ENCODE measurements around the gene HAUS6. TPM values are rescaled to one million over a fixed set of nuclear protein-coding genes. Genes with fewer than 3 reads are reported as not detected.
A peak's percentile ranks its signal among the peaks of the same experiment; 100 is the strongest.

The HAUS6 gene
- total RNA-seq, 4 donors from 2014 or later: 1.4 to 8.9 (median 6.3) TPM

- in situ Hi-C loops (cut with MboI; ENCODE audit: low pct_ligation_motif_present in 1 of 4, low pct_unique_long_range_greater_than_20kb in 1 of 4, low sequenced_read_pairs in 3 of 4) (loop anchor here in 3 of 4 donors (10.0 to 25.0 kb wide), 4 partner anchors 594 to 1494 kb away; no protein-coding TSS in a partner anchor), intact Hi-C loops (cut with DNase I; ENCODE audit: low total_unique reads) (loop anchor here (5.0 kb wide), 1 partner anchor 774 kb away; no protein-coding TSS in a partner anchor)
- no peaks in the 10 kb centered on the region for H3K4me1 ChIP-seq
Observed at GRCh38 chr9:19030899-19031298, 71.8 kb downstream of the HAUS6 start.

DNA sequence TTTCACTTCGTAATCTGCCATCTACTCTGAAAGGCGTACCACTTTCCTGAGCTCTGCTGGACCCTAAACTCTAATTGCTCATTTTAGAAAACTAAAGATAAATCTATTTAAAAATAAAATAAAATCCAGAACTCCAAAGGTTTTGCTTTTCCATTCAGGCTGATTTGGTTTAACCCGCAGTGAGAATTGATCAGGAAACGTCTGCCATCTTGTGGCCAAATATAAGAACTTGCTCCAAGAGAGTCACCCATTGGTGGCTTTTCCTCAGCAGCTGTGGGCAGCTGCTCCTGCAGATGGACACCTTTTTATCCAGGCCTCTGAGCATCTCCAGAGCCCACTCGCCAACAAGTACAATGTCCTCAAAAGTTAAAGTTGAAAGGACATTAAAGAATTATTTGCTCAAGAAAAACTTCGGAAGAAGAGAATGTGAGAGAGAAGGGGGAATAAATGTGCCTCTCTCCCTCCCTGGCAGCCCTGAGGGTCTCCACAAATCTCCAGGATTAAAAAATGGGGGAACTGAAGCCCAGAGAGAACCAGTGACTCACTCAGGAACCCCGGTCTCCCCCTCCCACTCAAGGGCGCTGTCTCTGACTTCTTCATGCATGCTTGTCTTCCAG is 73.8 kb downstream of the HAUS6 start:
- intact Hi-C loops (cut with DNase I; ENCODE audit: low total_unique reads): loop anchor here (10.0 kb wide), 1 partner anchor 1224 kb away; no protein-coding TSS in a partner anchor
- H3K27me3 ChIP-seq: peaks cover 7% of the 10 kb centered on the region
- DNase-seq: peak; percentile 29
- no peak overlapping the region for H3K27ac ChIP-seq
- no peaks in the 10 kb centered on the region for H3K4me1 ChIP-seq
- H3K9me3 ChIP-seq: no peaks in the 10 kb centered on the region
- in situ Hi-C loops (cut with MboI; ENCODE audit: low pct_ligation_motif_present in 1 of 4, low pct_unique_long_range_greater_than_20kb in 1 of 4, low sequenced_read_pairs in 3 of 4): loop anchor here (10.0 to 25.0 kb wide), 4 partner anchors 592 to 1492 kb away; no protein-coding TSS in a partner anchor
- 33 to 36% methylated on average over 4 to 8 of the region's 8 CpGs for WGBS, 2 donors (ENCODE audit: low coverage in 1 of 2)
- TF ChIP-seq CTCF (IDR thresholded peaks at IDR 0.05) (peak; percentile 70 to 75 (median 72)), EP300 (IDR thresholded peaks at IDR 0.05; ENCODE audit: low read depth) (no peak)
- H3K36me3 ChIP-seq: no peaks in the 10 kb centered on the region
- no peak overlapping the region for H3K4me3 ChIP-seq

More at GRCh38 chr9:19030899-19031298, 71.8 kb downstream of the HAUS6 start:
- H3K36me3 ChIP-seq: no peaks in the 10 kb centered on the region
- H3K27me3 ChIP-seq: peaks cover 7% of the 10 kb centered on the region
- no peaks in the 10 kb centered on the region for H3K9me3 ChIP-seq
- no peak overlapping the region for H3K27ac ChIP-seq
- 88 to 100% methylated on average over 1 of the region's 1 CpG for WGBS, 2 donors (ENCODE audit: low coverage in 1 of 2)
- no peak for DNase-seq
- no peak for TF ChIP-seq POLR2AphosphoS5 (IDR thresholded peaks at IDR 0.05)
- no peak for TF ChIP-seq POLR2A (IDR thresholded peaks at IDR 0.05)
- TF ChIP-seq EP300 (IDR thresholded peaks at IDR 0.05; ENCODE audit: low read depth): no peak
- no peak for TF ChIP-seq CTCF (IDR thresholded peaks at IDR 0.05)
- H3K4me3 ChIP-seq: no peak overlapping the region

- Histone ChIP-seq H3K4me3 (no peak overlapping the region), H3K27me3 (peaks cover 7% of the 10 kb centered on the region), H3K36me3 (no peaks in the 10 kb centered on the region), H3K9me3 (no peaks in the 10 kb centered on the region), H3K4me1 (no peaks in the 10 kb centered on the region), H3K27ac (no peak overlapping the region)
- in situ Hi-C loops (cut with MboI; ENCODE audit: low pct_ligation_motif_present in 1 of 4, low pct_unique_long_range_greater_than_20kb in 1 of 4, low sequenced_read_pairs in 3 of 4): loop anchor here (10.0 to 25.0 kb wide), 4 partner anchors 591 to 1491 kb away; no protein-coding TSS in a partner anchor
- intact Hi-C loops (cut with DNase I; ENCODE audit: low total_unique reads): loop anchor here (10.0 kb wide), 1 partner anchor 1223 kb away; no protein-coding TSS in a partner anchor
- DNase-seq: no peak
- TF ChIP-seq POLR2A (IDR thresholded peaks at IDR 0.05) (no peak), CTCF (IDR thresholded peaks at IDR 0.05) (no peak), POLR2AphosphoS5 (IDR thresholded peaks at IDR 0.05) (no peak), EP300 (IDR thresholded peaks at IDR 0.05; ENCODE audit: low read depth) (no peak)
- WGBS, 2 donors (ENCODE audit: low coverage in 1 of 2): 95 to 100% methylated on average over 1 to 22 of the region's 22 CpGs
Observed at GRCh38 chr9:19027825-19028224, 74.9 kb downstream of the HAUS6 start.

GRCh38 chr9:19026375-19026774 is 76.3 kb downstream of the HAUS6 start:
- WGBS, 2 donors (ENCODE audit: low coverage in 1 of 2): 86 to 87% methylated on average over 6 of the region's 6 CpGs
- no peak for DNase-seq
- Histone ChIP-seq H3K4me1 (no peaks in the 10 kb centered on the region), H3K27ac (no peak overlapping the region), H3K27me3 (peaks cover 7% of the 10 kb centered on the region), H3K4me3 (no peak overlapping the region), H3K9me3 (no peaks in the 10 kb centered on the region), H3K36me3 (no peaks in the 10 kb centered on the region)
- in situ Hi-C loops (cut with MboI; ENCODE audit: low pct_ligation_motif_present in 1 of 4, low pct_unique_long_range_greater_than_20kb in 1 of 4, low sequenced_read_pairs in 3 of 4): loop anchor here (10.0 to 25.0 kb wide), 4 partner anchors 589 to 1489 kb away; no protein-coding TSS in a partner anchor
- intact Hi-C loops (cut with DNase I; ENCODE audit: low total_unique reads): loop anchor here (10.0 kb wide), 1 partner anchor 1222 kb away; no protein-coding TSS in a partner anchor
- TF ChIP-seq POLR2AphosphoS5 (IDR thresholded peaks at IDR 0.05) (no peak), EP300 (IDR thresholded peaks at IDR 0.05; ENCODE audit: low read depth) (no peak), POLR2A (IDR thresholded peaks at IDR 0.05) (no peak), CTCF (IDR thresholded peaks at IDR 0.05) (no peak)

Data from transverse colon (tissue), 4 donors.